Measurements from ENCODE around the gene SDF4.

DNA sequence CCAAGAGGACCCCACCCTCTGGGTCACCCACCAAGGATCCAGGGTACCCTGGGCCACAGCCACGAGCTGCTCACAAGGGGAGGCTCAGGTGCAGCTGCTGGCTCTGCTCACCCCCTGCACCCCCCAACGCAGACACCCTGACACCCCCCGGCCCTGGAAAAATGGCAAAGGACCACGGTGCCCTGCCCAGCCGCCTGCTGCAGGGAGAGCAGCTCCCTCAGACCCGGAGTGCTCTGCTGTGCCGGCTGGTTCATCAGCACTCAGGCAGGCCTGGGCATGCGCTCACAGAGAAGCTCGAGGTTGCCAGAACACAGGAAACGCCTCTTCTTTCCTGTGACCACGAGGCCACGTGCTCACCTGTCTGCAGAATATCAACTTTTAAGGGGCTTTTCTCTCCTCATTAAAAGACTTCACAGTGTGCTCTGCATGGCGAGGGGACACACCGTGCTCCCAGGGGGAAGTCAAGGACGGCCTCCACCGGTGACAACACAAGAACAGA is 19.0 kb upstream of the SDF4 start:
- no peak for TF ChIP-seq POLR2A (IDR thresholded peaks at IDR 0.05)
- TF ChIP-seq, protein P1, sequence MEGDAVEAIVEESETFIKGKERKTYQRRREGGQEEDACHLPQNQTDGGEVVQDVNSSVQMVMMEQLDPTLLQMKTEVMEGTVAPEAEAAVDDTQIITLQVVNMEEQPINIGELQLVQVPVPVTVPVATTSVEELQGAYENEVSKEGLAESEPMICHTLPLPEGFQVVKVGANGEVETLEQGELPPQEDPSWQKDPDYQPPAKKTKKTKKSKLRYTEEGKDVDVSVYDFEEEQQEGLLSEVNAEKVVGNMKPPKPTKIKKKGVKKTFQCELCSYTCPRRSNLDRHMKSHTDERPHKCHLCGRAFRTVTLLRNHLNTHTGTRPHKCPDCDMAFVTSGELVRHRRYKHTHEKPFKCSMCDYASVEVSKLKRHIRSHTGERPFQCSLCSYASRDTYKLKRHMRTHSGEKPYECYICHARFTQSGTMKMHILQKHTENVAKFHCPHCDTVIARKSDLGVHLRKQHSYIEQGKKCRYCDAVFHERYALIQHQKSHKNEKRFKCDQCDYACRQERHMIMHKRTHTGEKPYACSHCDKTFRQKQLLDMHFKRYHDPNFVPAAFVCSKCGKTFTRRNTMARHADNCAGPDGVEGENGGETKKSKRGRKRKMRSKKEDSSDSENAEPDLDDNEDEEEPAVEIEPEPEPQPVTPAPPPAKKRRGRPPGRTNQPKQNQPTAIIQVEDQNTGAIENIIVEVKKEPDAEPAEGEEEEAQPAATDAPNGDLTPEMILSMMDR (IDR thresholded peaks at IDR 0.05) = no peak

Data from heart left ventricle (tissue), 13 donors.